ENCODE data around the gene CHKB.

DNA sequence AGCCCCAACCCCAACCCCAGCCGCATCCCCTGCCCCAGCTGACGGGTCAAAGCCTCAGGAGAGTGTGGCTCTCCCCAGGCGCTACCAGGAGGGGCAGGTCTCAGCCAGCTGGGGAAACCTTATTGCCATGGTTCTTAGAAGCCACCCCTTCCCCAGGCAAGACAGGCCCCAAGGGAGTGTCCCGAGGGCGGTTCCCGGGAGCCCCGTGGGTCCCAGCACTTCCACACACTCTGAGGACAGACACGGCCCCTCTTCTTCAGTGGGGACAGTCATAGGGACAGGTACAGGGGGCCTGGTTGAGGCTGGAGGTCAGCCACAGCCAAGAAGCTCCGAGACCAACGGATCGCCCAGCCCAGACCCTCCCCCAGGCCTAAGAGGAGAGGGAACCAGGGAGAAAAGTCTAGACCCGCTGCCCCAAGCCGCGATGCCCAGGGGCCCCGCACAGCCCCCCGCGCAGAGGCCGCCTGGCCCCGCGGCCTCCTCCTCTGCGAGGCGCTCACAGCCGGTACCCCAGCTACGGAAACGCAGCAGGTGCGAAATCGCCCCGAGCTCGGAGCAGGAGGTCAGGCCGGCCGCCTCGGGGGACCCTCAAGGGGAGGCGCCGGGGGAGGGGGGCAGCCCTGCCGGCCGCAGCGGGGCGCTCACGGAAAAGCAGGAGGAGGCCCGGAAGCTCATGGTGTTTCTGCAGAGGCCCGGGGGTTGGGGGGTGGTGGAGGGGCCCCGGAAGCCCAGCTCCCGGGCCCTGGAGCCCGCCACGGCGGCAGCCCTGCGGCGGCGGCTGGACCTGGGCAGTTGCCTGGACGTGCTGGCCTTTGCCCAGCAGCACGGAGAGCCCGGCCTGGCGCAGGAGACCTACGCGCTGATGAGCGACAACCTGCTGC lies 34.4 kb downstream of the CHKB start:
- TF ChIP-seq EZH2phosphoT487 (conservative IDR thresholded peaks at IDR 0.05; ENCODE audit: low read length): no peak
- TF ChIP-seq, protein P1, sequence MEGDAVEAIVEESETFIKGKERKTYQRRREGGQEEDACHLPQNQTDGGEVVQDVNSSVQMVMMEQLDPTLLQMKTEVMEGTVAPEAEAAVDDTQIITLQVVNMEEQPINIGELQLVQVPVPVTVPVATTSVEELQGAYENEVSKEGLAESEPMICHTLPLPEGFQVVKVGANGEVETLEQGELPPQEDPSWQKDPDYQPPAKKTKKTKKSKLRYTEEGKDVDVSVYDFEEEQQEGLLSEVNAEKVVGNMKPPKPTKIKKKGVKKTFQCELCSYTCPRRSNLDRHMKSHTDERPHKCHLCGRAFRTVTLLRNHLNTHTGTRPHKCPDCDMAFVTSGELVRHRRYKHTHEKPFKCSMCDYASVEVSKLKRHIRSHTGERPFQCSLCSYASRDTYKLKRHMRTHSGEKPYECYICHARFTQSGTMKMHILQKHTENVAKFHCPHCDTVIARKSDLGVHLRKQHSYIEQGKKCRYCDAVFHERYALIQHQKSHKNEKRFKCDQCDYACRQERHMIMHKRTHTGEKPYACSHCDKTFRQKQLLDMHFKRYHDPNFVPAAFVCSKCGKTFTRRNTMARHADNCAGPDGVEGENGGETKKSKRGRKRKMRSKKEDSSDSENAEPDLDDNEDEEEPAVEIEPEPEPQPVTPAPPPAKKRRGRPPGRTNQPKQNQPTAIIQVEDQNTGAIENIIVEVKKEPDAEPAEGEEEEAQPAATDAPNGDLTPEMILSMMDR (IDR thresholded peaks at IDR 0.05; ENCODE audit: insufficient read depth, low read length, poor library complexity, severe bottlenecking): no peak

All from SU-DHL-6 (cell line).